G401.6 (cell line): ENCODE measurements around the gene TTYH3.

Experiments used
- FAIRE-seq: peaks from 2 replicates; lab custom pipeline; 2012; peaks lifted over from hg19 to GRCh38; lab: Jason Lieb, UNC

The TTYH3 gene

GRCh38 chr7:2635810-2636701 is 4.3 kb downstream of the TTYH3 start:
- FAIRE-seq = no peak

DNA sequence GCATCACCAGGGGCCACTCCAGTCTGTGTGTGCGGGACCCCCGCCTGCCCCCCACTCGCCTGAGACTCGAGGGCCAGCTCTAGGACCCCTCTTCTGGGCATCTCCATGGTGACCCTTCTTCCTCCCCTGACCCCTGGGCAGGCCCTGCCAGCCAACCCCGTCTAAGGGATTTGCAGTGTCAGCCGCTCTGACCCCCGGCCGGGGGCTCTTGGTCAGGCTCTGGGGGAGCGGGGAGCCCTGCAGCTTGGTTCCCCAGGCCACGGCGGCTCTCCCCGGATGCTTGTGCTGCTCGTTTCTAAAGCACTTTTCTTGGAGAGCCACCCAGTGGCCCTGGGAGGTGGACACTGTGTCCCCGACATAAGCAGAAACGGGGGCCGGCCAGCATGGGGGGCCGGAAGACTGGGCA is 5.3 kb downstream of the TTYH3 start:
- no peak for FAIRE-seq

DNA sequence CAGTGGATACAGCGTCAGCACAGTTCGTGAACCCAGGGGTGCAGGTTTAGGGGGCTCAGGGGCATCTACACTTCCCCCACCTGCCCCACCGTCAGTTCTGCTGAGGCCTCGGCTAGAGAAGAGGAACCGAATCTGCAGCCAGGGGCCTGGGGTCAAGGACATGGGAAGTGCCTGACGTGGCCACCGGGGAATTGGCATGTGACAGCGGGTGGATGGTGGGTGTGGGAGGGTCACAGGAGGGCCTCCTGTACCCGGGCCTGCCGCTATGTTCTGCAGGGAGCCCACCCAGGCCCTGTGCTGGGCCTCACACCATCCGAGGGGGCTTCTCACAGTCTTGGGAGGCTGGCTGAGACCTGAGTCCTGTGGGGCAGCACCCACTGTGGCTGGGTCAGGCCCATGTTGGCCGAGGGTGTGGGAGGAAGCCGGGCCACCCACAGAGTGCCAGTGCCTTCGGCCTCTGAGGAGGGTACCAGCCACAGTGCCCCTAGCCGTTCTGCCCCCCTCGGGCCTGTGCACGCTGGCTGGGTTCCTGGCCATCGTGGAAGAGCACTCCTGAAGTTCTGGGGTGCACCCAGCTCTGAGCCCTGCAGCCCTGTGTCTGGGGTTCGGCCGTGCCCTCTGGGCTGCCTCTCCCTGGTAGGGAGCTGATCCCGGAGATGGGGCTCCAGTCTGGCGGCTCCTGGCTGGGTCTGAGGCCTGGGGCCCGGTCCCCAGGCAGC is 5.9 kb downstream of the TTYH3 start:
- FAIRE-seq = no peak

GRCh38 chr7:2638224-2638991 is 6.6 kb downstream of the TTYH3 start:
- FAIRE-seq = no peak

DNA sequence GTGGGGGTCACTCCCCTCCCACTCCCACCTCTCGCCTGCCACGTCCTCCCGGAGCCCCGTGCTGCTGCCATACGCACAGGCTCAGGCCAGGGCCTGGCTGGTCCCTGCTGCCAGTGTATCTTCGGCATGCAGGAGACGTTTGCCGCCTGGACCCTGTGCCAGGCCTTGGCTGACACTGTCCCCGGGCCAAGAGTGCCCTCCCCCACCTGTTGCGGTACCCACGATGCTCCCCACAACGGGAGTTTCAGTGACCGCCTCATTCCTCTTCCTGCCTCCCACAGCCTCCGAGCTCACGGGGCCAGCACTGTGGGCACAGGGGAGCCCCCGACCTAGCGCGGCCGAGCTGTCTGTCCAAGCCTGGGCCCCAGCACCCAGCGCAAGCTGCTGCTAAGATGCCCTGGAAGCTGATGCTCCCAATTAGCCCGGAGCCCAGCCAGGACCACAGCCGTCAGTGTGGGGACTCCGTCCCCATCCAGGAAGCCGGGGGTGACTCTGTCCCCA is 7.4 kb downstream of the TTYH3 start:
- FAIRE-seq = no peak

DNA sequence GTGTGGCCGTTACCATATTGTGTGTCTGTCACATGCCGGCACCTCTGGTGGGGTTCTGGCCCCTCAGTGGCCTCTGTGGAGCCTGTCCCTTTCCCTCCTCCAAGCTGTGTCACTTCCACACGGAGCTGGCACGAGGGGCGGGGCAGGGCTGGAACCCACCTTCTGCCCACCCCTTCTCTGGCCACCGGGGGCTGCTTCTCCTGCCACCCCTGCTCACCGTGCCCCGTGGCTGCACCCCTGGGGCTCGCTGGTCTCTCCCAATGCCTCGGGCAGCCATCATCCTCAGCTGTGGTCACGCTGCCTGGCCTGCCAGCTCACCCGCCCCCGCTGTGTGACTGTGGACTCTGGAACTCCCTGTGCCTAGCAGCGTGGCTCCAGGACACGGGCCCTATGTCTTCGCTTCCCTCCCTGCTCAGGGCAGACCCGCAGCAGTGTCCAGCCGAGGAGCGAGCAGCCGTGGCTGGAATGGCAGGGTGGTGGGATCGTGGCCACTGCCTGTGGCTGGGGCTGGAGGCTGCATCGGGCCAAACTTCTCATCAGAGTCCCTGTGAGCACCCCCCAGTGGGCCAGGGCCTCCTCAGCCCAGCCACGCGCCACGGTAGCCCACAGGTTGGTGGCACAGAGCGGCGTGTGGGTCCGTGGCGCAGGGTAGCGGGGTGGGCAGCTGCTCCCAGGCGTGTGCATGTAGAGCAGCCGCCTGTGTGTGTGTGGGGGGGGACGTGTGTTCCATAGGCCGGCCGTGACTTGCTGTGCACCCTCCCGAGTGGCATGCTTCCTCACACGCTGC is 8.1 kb downstream of the TTYH3 start:
- FAIRE-seq = no peak

GRCh38 chr7:2640482-2640830 is 8.7 kb downstream of the TTYH3 start:
- no peak for FAIRE-seq

- FAIRE-seq = no peak
These were observed 9.1 kb downstream of the TTYH3 start for GRCh38 chr7:2640846-2641316.

DNA sequence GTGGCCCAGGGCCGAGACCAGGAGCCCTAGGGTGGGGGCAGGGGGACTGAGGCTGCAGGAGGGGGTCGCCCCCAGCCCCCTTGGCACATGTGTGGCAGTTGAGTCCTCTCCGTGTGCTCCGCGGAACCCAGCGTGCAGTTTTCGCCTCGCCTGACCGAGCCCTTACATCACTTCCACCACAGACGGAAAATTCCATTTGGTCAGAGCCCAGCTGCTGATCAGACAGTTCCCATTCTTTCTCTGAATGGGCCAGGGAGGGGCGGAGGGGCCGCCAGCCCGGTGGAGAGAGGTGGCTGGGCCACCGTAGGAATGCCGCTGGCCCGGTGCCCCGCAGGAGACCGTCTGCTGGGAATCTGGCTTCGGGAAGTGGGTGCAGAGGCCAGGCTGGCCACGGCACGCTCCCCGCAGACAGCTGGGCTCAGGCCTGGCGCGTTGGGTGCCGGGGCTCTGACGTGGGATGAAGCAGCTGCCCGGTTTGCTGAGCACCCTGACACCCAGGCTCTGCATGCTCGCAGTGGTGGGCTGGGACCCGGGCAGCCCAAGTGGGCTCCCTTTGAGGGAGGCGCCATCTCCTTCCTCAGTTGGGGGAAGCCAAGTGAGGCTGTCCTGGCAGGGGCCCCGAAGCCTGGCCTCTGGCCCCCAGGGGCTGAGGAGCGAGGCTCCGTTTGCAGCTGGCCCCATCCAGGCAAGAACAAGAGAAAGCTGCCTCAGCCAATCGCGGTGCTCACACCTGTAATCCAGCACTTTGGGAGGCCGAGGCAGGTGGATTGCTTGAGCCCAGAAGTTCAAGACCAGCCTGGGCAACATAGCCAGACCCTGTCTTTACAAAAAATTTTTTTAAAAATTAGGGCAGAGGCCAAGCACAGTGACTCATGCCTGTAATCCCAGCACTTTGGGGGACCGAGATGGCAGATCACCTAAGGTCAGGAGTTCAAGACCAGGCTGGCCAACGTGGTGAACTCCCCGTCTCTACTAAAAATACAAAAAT is 9.9 kb downstream of the TTYH3 start:
- peak; percentile 44 for FAIRE-seq

DNA sequence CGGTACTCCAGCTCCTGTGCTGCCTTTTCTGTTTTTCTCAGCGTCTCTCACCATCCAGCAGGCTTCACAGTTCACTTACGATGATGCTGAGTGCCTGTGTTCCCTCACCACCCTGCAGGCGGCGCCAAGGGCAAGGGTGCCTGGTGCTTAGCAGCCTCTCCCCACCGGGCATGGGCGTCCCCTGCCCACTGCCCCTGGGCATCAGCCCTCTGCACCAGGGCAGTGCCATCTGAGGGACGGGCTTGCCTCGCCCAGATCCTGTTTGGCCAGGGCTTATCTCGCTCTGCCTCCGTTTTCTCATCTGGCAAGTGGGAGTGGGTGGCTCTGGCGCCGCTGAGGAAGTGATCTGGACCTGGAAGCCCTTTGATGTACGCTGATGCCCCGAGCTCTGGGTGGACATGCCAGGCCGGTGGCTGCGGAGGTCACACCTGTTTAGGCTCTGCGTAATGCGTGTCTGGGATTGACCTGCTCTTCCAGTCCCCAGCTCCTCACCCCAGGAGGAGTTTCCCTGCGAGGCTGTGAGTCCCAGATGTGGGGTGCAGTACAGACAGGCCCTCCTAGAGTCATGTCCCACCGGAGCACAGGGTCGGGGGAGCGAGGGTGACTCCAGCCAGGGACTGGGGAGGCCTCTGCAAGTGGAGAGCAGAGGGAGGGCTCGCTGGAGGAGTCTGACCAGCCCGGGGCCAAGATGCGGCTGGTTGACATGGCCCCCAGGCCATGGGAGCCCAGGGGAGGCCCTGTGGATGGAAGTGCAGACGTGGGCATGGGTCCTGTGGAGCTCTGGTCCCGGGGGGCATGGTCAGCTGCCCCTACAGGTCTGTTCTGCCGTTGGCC is 11.8 kb downstream of the TTYH3 start:
- FAIRE-seq = peak; percentile 50

DNA sequence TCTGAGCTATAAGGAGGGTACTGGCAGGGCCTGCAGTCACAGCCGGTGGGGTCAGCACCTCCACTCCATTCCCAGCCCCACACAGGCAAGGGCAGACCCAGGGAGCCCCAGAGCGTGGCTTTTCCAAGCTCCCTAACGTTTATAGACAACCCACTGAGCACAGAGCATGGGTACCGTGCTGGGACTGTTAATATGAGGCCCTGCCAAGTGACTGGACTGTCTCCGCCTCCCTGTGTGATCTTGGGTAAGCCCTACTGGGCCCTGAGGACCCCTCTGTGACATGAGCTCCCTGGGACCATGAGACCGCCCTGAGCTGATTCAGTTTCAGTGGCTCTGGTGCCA is 12.4 kb downstream of the TTYH3 start:
- FAIRE-seq = no peak

DNA sequence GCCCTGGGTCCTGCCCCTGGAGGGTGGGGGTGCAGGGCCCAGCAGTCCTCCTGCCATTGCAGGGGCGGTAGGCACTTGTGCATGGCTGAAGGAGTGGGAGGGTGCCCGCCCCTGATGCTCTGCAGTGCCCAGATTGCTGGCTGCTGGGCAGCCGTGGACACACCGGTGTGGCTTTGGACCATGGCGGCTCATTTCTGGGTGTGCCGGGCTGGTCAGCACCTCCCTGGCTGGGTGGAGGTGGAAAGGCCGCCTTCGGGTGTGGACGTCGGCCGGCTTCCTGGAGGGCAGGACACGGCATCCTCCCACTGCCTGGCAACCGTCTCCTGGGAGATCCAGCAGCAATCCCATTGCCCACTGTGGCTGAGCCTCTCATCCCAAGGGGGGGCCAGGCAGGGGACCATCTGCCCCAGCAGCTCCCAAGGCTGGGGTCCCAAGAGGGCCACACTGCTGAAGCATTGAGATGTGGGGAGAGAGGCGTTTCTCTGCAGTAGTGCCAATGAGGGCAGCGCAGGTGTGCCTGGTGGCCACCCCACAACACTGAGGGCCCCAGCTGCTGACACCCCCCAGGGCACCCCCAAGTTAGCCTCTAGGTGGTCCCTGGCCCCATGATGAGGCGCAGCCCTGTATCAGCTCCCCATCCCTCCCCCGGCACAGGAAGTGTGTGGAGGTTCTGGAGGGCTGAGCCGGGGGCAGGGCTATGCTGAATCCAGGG is 12.9 kb downstream of the TTYH3 start:
- no peak for FAIRE-seq

- FAIRE-seq = no peak
These were observed 13.6 kb downstream of the TTYH3 start for GRCh38 chr7:2645274-2645868.

- no peak for FAIRE-seq
These were observed 14.5 kb downstream of the TTYH3 start for GRCh38 chr7:2646336-2646679.

DNA sequence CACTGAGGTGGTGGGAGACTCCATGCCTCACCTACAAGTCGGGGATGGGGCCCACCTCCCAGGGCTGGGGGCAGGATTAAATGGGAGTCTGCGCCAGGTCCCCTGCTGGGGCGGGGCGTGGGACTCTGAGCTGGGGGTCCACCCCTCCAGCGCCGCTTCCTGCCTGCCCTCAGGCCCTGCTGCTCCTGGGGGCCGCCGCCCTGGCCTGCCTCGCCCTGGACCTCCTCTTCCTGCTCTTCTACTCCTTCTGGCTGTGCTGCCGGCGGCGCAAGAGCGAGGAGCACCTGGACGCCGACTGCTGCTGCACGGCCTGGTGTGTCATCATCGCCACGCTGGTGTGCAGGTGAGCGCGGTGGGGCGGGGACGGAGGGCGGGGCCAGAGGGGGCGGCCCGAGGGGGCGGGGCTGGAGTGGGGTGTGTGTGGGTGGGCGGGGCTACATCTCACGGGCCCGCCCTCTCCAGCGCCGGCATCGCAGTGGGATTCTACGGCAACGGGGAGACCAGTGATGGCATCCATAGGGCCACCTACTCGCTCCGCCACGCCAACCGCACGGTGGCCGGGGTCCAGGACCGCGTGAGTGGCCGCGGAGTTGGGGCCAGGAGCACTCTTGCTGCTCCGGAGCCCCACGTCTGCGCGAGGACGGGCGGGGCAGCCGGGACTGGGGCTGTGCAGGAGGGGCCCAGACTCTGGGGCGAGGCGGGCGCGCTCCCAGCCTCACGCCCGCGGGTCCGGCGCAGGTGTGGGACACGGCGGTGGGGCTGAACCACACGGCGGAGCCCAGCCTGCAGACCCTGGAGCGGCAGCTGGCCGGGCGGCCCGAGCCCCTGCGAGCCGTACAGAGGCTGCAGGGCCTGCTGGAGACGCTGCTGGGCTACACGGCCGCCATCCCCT is 15.1 kb downstream of the TTYH3 start:
- FAIRE-seq = no peak

DNA sequence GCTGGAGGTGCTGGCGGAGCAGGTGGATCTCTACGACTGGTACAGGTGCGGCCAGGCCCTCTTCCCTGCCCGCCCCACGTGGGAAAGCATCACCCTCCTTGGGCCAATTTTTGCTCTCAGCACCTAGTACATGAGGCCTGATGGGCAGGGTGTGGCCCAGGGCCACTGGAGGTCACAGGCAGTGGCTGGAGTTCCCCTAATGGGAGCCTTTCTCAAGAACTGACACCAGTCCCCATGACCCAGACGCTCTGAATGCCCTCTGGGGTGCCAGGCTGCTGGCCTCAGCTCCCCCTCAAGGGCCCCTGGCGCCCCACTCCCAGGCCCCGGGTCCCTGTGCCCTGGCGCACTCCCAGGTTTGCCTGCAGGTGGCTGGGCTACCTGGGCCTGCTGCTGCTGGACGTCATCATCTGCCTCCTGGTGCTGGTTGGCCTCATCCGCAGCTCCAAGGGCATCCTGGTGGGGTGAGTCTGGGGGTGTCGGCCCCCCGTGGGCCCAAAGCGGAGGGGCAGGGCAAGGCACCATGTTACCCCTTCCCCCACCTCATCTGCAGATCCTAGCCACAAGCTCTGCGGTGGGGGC is 15.9 kb downstream of the TTYH3 start:
- FAIRE-seq = no peak

- FAIRE-seq = no peak
These were observed 17.5 kb downstream of the TTYH3 start for GRCh38 chr7:2649139-2649838.
